ENCODE results near the gene PACS1.

Gene PACS1

GRCh38 chr11:66143996-66144678 lies 74.1 kb downstream of the PACS1 start:
- DNase-seq, result no peak

DNA sequence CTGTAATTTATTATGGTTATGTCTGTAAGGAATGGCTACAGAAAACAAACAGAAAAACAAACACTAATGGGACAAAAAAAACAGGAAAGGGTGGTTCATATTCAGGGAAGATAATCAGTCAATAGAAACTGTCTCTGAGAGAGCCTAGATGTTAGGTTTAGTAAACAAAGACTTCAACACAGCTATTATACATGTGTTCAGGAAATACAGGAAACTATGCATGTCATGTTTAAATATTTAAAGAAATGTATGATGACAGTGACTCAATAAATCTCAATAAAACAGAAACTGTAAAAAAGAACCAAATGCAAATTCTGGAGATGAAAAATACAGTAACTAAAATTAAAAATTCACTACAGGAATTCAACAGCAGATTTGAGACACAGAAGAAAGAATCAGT lies 76.0 kb downstream of the PACS1 start:
- DNase-seq, result no peak

DNA sequence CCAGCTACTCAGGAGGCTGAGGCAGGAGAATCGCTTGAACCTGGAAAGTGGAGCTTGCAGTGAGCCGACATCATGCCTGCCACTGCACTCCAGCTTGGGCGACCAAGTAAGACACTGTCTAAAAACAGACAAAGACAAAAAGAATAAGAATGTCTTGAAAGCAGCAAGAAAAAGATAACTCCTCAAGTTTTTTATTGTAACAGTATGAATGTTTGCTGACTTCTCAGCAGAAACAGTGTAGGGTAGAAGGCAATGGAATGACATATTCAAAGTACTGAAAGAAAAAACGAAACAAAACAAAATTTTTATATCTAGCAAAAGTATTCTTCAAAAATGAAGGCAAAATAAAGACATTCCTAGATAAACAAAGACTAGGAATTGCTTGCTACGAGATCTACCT lies 76.9 kb downstream of the PACS1 start:
- DNase-seq, result no peak

DNA sequence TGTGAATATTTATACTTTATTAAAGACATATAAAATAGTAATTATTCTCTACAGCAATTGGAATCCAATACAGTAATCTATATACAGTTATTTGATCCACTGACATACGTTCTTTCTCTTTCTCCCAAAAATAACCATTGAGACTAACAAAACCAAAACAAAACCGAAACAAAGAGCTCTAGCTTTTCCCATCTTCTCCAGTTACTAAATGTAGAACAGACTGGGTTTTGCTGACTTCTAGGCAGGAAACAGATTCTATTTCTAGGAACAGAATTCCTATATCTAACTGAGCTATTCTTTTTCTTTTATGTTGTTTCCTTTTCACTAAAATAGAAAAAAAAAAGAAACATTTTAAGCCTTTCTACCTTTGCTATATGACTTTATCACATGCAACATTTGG lies 80.1 kb downstream of the PACS1 start:
- DNase-seq, result no peak

DNA sequence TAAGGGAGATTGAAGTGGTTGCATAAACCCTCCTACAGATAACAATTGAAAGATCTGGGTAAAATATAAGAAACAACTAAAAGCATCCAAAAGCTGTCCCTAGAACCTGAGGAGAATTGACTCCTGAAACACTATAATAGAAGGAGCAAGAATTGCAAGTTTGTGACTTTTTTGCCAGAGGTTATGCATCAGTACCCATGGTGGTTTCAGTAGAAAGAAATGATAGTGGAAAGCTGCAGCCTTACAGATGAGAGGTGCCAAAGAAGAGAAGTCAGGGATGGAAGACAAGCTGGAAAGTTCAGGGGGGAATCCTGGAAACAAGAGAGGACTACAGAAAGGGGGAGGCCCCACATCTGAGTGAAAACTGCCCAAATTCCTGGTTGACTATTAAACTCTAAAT lies 80.7 kb downstream of the PACS1 start:
- no peak for DNase-seq

- no peak for DNase-seq
Measured at GRCh38 chr11:66151273-66151672, 81.2 kb downstream of the PACS1 start.

DNA sequence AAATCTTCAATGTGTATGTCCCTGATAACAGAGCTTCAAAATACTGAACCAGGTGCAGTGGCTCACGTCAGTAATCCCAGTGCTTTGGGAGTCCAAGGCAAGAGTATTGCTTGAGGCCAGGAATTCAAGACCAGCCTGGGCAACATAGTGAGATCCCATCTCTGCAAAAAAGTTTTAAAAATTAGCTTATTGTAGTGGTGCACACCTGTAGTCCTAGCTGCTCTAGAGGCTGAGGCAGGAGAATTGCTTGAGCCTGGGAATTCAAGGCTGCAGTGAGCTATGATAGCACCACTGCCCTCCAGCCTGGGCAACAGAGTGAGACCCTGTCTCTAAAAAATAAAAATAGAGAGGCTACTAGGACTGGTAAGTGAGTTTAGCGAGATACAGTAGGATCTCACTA lies 84.0 kb downstream of the PACS1 start:
- no peak for DNase-seq

- no peak for DNase-seq
Measured at GRCh38 chr11:66155387-66156073, 85.5 kb downstream of the PACS1 start.

DNA sequence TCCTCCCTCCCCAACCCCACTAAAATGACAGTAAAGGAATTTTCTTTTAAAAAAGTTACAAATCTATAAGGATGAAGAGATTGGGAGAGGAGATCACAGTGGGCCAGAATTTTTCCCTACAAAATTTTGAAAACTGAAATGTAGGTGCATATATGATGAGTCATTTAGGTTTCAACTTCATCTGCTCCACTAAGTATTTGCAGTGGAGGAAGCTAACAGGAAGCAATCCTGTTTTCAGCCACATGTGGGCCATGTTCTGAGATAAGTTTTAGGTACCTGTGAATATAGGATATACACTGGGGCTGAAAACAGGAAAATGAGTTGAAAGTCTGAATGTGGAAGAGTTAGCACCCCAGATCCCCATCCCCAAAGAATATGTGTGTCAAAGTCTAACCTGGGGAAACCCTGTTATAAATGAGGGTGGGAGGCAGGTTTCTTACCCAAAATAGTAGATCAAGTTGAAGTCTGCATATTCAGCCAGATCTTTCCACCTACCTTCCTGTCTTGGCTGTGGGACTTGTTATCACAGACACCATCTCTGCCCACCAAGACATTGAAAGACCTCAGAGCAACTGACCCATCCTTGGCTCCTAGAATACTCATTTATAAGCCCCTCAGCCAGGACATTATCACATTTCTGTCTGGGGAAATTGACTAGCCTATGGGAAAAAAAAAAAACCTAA lies 87.3 kb downstream of the PACS1 start:
- no peak for DNase-seq

GRCh38 chr11:66158156-66158555 lies 88.1 kb downstream of the PACS1 start:
- no peak for DNase-seq

DNA sequence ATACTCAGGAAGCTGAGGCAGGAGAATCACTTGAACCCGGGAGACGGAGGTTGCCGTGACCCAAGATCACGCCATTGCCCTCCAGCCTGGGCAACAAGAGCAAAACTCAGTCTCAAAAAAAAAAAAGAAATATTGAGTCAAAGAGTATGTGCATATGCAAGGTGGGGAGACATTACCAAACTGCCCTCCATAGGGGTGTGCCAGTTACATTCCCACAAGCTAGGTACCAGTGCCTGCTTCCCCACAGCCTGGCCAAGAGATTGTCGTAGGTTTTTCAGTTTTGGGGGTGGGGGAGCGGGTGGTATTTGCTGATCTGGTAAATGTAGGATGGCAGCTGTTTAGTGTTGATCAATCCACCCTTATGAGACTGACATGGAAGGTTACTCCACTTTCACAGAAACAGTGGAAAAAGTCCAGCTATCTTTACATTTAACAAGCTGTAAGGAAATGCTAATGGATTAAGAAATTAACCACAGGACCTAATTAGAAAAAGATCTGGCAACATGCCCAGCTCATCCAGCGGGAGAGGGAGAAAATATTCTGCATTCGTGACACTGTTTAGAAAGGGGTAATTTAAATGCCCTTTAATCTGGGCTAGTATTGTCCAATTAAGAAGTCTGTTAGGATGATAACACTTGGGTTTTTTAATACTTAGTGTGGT lies 89.4 kb downstream of the PACS1 start:
- no peak for DNase-seq

GRCh38 chr11:66160709-66161108 lies 90.6 kb downstream of the PACS1 start:
- no peak for DNase-seq

DNA sequence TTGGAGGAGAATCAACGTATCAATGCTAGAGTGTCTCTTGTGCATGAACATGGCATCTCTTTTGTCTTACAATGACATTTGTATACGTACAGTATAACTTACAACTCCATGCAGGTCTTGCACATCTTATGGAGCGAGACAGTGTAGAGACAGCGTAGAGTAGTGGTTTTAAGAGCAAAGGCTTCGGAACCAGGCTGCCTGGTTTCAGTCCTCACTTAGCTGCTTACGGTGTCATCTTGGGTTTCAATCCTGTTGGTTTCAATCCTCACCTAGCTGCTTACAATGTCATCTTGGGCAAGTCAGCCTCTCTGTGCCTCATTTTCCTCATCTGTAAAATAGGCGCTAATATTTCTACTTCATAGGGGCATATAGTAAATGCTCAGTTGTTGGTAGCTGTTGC lies 98.2 kb downstream of the PACS1 start:
- DNase-seq, result no peak

DNA sequence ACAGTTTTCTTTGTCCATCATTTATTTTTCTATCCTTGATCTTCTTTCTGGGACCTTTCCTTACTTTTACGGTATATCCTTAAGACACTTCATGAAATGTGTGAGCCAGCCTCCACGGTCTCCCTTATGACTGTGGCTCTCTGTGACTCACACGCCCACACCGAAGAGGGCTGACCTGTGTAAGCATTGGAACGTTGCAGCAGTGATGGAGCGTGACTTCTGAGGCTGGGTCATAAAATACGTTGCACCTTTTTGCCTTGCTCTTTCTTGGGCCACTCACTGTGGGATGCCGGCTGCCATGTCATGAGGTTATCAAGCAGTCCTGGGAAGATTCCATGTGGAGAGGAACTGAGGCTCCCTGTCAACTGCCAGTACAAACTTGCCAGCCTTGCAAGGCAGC lies 102.1 kb downstream of the PACS1 start:
- DNase-seq, result no peak

GRCh38 chr11:66176650-66177049 lies 106.6 kb downstream of the PACS1 start:
- DNase-seq, result no peak

- no peak for DNase-seq
Measured at GRCh38 chr11:66178183-66178582, 108.1 kb downstream of the PACS1 start.

DNA sequence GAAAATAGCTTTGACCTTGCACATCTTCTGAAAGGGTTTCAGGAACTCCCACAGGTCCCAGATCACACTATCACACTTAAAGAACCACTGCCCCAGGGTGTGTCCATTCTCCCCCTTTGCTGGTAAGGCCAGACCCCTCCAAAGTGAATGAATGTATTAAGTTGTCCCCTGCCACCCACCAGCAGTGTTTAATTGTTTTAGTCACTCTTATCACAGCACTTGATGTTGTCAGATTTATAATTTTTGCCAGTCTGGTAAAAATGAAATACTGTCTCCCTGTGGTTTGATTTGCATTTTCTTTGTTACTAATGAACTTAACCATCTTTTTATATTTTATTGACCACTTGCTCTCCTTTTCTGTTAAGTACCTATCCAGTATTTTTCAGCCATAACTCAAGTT lies 108.8 kb downstream of the PACS1 start:
- DNase-seq, result no peak

DNA sequence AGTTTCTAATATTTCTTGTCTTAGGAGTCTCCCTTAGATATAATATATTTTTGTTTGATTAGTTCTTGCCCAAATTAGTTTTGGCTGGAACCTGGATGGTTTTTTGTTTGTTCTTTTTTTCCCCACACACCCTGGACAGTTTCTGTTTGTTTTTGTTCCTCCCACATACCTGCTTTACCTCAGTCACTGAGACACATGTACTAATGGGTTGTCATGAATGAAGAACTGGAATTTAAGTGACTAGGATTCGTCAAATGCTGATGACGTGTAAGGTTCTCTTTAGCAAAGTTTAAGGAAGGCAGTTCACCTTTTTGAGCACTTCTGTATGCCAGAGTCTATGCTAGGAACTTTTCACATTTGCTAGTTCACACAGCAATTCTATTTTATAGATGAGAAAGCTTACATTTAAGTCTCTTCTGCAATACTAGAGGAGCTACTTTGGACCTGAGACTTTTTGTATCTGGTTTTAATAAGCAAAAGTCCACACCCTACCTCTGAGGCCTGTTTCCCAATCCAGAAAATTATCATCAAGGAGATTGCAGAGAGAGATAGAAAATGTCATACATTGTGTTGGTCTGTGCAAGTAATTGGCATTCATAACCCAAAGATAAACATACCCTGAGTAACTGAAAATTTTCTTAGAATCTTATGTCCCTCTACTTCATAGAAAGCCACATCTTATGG lies 111.7 kb downstream of the PACS1 start:
- DNase-seq, result no peak

DNA sequence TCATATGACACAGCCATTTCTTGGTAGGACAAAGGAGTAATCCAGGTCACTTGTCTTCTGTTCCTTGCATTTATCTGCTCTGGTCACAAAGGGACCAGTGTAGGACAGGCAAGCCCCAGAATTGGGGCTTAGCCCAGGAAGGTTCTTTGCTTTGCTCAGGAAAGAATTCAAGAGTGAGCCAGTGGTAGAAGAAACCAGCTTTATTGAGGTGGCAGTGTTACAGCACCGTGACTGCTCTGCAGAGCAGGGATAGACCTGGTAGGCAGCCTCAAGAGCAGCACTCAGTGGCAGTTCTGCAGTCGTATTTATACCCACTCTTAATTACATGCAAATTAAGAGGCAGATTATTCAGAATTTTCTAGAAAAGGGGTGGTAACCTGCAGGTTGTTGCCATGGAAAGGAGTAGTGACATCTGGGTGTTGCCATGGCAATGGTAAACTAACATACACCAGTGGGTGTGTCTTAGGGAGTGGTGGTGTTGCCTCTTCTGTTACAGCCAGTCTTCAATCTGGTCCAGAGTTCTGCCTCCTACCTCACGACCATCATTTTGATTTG lies 113.5 kb downstream of the PACS1 start:
- DNase-seq, result no peak

DNA sequence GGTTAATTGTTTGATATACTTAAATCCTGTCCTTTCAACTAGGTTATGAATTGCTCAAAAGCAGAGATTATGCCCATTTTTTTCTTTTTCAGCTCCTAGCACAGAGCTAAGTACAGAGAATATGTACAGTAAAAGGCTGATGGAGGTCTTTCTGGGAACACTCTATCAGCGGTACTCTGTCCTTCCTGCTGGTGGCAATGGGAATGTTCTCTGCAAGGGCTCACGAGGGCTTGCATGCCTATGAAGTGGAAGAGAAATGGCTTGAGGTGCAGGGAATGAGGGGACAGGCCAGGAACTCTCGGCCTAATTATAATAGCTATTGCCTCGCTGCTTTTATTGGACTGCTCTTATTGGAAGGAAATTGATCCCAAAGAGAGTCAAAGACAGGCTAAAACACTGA lies 114.7 kb downstream of the PACS1 start:
- no peak for DNase-seq

DNA sequence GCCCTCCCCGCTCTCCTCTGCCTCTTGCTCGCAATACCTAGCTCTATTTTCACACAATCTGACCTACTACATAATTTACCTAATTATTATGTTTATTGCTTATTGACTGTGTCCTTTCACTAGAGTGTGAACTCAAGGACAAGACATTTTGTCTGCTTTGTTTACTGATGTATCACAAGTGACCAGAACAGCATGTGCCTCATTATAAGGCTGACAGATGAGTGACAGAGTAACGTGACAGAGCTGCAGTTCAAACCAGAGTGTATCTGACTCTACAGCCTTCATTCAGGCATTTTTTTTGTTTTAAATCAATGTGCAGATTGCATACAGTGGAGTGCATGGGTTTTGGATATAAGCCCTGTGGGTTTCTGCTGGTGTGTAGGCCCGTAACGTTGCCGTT lies 116.4 kb downstream of the PACS1 start:
- no peak for DNase-seq

- no peak for DNase-seq
Measured at GRCh38 chr11:66187453-66187852, 117.4 kb downstream of the PACS1 start.

DNA sequence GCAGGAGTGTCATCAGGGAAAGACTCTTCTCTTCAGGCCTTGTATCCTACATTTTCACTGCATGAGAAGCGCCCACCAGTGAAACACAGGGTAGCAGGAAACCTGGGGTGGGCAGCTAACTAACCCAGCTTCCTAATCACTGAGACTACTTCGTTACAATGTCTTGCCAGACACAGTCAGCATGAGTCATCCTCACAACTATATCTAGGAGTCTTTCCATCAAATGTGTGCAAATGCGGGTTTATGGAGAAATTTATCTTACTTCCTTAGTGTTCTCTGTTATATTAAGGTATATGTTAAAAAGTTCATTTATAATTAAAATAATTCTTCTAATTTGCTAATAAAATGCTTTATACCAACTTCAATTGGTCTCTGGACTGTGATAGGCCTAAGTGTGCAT lies 118.5 kb downstream of the PACS1 start:
- DNase-seq, result no peak
